HepG2 (cell line): ENCODE results near the gene NAALADL1. TPM values are rescaled to one million over a fixed set of nuclear protein-coding genes. Genes with fewer than 3 reads are reported as not detected.

Source experiments
- CTCF ChIP-seq: sonication (generic); formaldehyde crosslinking; IDR thresholded peaks from 2 replicates; pipeline ENCODE4 v1.5.0; 2020; ENCODE audit warnings: mild to moderate bottlenecking, missing genetic modification reagents, moderate library complexity
- HHEX ChIP-seq: IDR thresholded peaks from 2 replicates; pipeline ENCODE4 v1.6.1; 2016; ENCODE audit warnings: control low read depth
- HMGA1 ChIP-seq: sonication (generic); formaldehyde crosslinking; conservative IDR thresholded peaks from 2 replicates; pipeline ENCODE4 v1.4.0; 2020; ENCODE audit warnings: missing genetic modification reagents
- MXI1 ChIP-seq: IDR thresholded peaks from 3 replicates; pipeline ENCODE4 v1.6.1; 2012; ENCODE audit warnings: low read depth, low read length, inconsistent platforms, borderline replicate concordance
- SALL1 ChIP-seq: sonication (generic); formaldehyde crosslinking; IDR thresholded peaks from 2 replicates; pipeline ENCODE4 v1.8.0; 2022; ENCODE audit warnings: mild to moderate bottlenecking, missing genetic modification reagents
- SMAD9 ChIP-seq: sonication (generic); formaldehyde crosslinking; IDR thresholded peaks from 2 replicates; pipeline ENCODE4 v1.5.1; 2020; ENCODE audit warnings: mild to moderate bottlenecking, missing genetic modification reagents
- TBP ChIP-seq: sonication (generic); formaldehyde crosslinking; IDR thresholded peaks from 2 replicates; pipeline ENCODE4 v1.5.0; 2020; ENCODE audit warnings: missing genetic modification reagents
- THAP9 ChIP-seq: sonication (generic); formaldehyde crosslinking; IDR thresholded peaks from 2 replicates; pipeline ENCODE4; 2020; ENCODE audit warnings: missing genetic modification reagents, mild to moderate bottlenecking, borderline replicate concordance
- ZFX ChIP-seq: sonication (generic); formaldehyde crosslinking; IDR thresholded peaks from 2 replicates; pipeline ENCODE4 v1.4.0; 2020; ENCODE audit warnings: mild to moderate bottlenecking, low read depth, missing genetic modification reagents, moderate library complexity
- ZNF430 ChIP-seq: sonication (generic); formaldehyde crosslinking; IDR thresholded peaks from 2 replicates; pipeline ENCODE4 v1.9.0; 2021; ENCODE audit warnings: mild to moderate bottlenecking, missing genetic modification reagents
- ZNF503 ChIP-seq: sonication (generic); formaldehyde crosslinking; IDR thresholded peaks from 2 replicates; pipeline ENCODE4 v1.4.0; 2020; ENCODE audit warnings: missing genetic modification reagents
- ZNF646 ChIP-seq: sonication (generic); formaldehyde crosslinking; IDR thresholded peaks from 2 replicates; pipeline ENCODE4 v1.9.0; 2021; ENCODE audit warnings: mild to moderate bottlenecking, missing genetic modification reagents
- polyA plus RNA-seq, 8 experiments: library from polyadenylated mRNA; depleted of rRNA in 3 of 8; stranded (reverse) in 7 of 8; unstranded in 1 of 8; fragments of >200 nt; fragmentation: Illumina TruSeq in 4 of 8; extraction: Trizol in 4 of 8; gene quantifications; 2 replicates each; pipeline versions ENCODE4 v1.2.1 to v1.2.3, GENCODE V29; 2011 to 2016; ENCODE audit warnings: low read depth in 4 of 8, missing spikeins in 1 of 8, mixed read lengths in 1 of 8; ENCODE audit not compliant: insufficient read depth in 1 of 8
- total RNA-seq, 5 experiments: library from RNA; depleted of rRNA; stranded (reverse); fragments of >200 nt; fragmentation: Illumina TruSeq; extraction: Trizol; gene quantifications; 2 replicates each; pipeline ENCODE4 v1.2.3, GENCODE V29; 2016; ENCODE audit warnings: low read depth in 1 of 5
- TF ChIP-seq, protein P1 (sequence below): sonication (generic); formaldehyde crosslinking; IDR thresholded peaks from 2 replicates; pipeline ENCODE4 v1.5.1; 2020; ENCODE audit warnings: missing genetic modification reagents, mild to moderate bottlenecking, borderline replicate concordance

The NAALADL1 gene
- total and polyA plus RNA-seq, 2 of the 13 experiments (the other 11 are each of a cell fraction or from before 2014, with no cell fraction given): 9.3 to 33.9 TPM

GRCh38 chr11:65083834-65084597 lies 25.7 kb upstream of the NAALADL1 start, which contains the start of the genes CDCA5 and ZFPL1 (continued):
- peak; percentile 99 for TF ChIP-seq THAP9
- no peak for TF ChIP-seq HMGA1
- TF ChIP-seq SMAD9 (CRISPR knock-in tag): peak; percentile 58; the same call in 1 of the 2 replicates
- peak; percentile 64; the same call in 1 of the 2 replicates for TF ChIP-seq ZNF430 (CRISPR knock-in tag)
- peak; percentile 94; the same call in 2 of the 3 replicates for TF ChIP-seq MXI1
- no peak for TF ChIP-seq HHEX
- peak; percentile 32 for TF ChIP-seq CTCF (CRISPR knock-in tag)
- TF ChIP-seq TBP: no peak
- no peak for TF ChIP-seq ZNF646
- TF ChIP-seq ZNF503: no peak
- peak; percentile 73; the same call in 1 of the 2 replicates for TF ChIP-seq SALL1 (CRISPR knock-in tag)
- TF ChIP-seq, protein P1, sequence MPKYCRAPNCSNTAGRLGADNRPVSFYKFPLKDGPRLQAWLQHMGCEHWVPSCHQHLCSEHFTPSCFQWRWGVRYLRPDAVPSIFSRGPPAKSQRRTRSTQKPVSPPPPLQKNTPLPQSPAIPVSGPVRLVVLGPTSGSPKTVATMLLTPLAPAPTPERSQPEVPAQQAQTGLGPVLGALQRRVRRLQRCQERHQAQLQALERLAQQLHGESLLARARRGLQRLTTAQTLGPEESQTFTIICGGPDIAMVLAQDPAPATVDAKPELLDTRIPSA: no peak; the same call in 1 of the 2 replicates
- peak; percentile 89 for TF ChIP-seq ZFX (CRISPR knock-in tag)
